Measurements from ENCODE around the gene PBLD. TPM values are rescaled to one million over a fixed set of nuclear protein-coding genes. Genes with fewer than 3 reads are reported as not detected.
A peak's percentile ranks its signal among the peaks of the same experiment; 100 is the strongest.

PBLD gene
- total and polyA plus RNA-seq, 9 of the 15 experiments (the other 6 are each of a cell fraction or from before 2014, with no cell fraction given): 1.2 to 4.3 (median 2.5) TPM

- TF ChIP-seq VEZF1 (CRISPR knock-in tag; IDR thresholded peaks at IDR 0.05): peak; percentile 68; the same call in 1 of the 2 replicates
- TF ChIP-seq E2F4 (CRISPR knock-in tag; IDR thresholded peaks at IDR 0.05; ENCODE audit: low read depth): peak; percentile 72; the same call in 1 of the 2 replicates
- 0 out of 2 replicates have a peak, but pooled peaks have one; percentile 35 for TF ChIP-seq ZNF561 (CRISPR knock-in tag; conservative IDR thresholded peaks at IDR 0.05)
- TF ChIP-seq PTBP1 (IDR thresholded peaks at IDR 0.05; ENCODE audit: low read depth, low read length): no peak
- peak; percentile 60; the same call in 1 of the 2 replicates for TF ChIP-seq GABPB2 (CRISPR knock-in tag; conservative IDR thresholded peaks at IDR 0.05)
- no peak for TF ChIP-seq NUFIP1 (IDR thresholded peaks at IDR 0.05; ENCODE audit: partially characterized antibody)
- TF ChIP-seq ZFP30 (CRISPR knock-in tag; IDR thresholded peaks at IDR 0.05; ENCODE audit: borderline replicate concordance): no peak
- TF ChIP-seq IFI16 (CRISPR knock-in tag; IDR thresholded peaks at IDR 0.05): no peak
- no peak for TF ChIP-seq COPS2 (conservative IDR thresholded peaks at IDR 0.05)
- TF ChIP-seq LCOR (CRISPR knock-in tag; IDR thresholded peaks at IDR 0.05): peak; percentile 88
- peak; percentile 84; the same call in 1 of the 2 replicates for TF ChIP-seq HDAC2 (IDR thresholded peaks at IDR 0.05)
- TF ChIP-seq WHSC1 (IDR thresholded peaks at IDR 0.05; ENCODE audit: low read length): no peak
- TF ChIP-seq CXXC5 (CRISPR knock-in tag; IDR thresholded peaks at IDR 0.05): peak; percentile 67
- no peak for TF ChIP-seq GTF3C2 (IDR thresholded peaks at IDR 0.05; ENCODE audit: borderline replicate concordance, extremely low read depth, insufficient read length)
- TF ChIP-seq HNRNPH1 (optimal IDR thresholded peaks at IDR 0.05; ENCODE audit: low read depth, low read length): no peak
- peak; percentile 83 for TF ChIP-seq KLF13 (tag; IDR thresholded peaks at IDR 0.05; ENCODE audit: borderline replicate concordance, low read depth)
- no peak for TF ChIP-seq ASH1L (IDR thresholded peaks at IDR 0.05; ENCODE audit: borderline replicate concordance, low read depth, partially characterized antibody)
- TF ChIP-seq ATF1 (CRISPR knock-in tag; IDR thresholded peaks at IDR 0.05): no peak
- peak; percentile 48 for TF ChIP-seq ATF1 (tag; IDR thresholded peaks at IDR 0.05)
- no peak for TF ChIP-seq PREB (CRISPR knock-in tag; IDR thresholded peaks at IDR 0.05)
- TF ChIP-seq TAL1 (IDR thresholded peaks at IDR 0.05): 0 out of 2 replicates have a peak, but pooled peaks have one; percentile 27
These were observed at the start of gene PBLD (continued) for GRCh38 chr10:68332259-68333057.
